Uterus (tissue), 2 donors: ENCODE measurements around the gene RNF19B.

Experiments
- CTCF ChIP-seq, 4 experiments: fragments of 200-600 bp in 2 of 4; fragments of 450-650 bp in 2 of 4; sonication (generic) in 2 of 4; IDR thresholded peaks; one replicate each; pipeline ENCODE4 v1.5.1; 2016 to 2019; ENCODE audit warnings: antibody characterized with exemption in 4 of 4, mild to moderate bottlenecking in 2 of 4, moderate library complexity in 1 of 4
- POLR2A ChIP-seq, 2 donors: fragments of 450-650 bp; IDR thresholded peaks; one replicate each; pipeline ENCODE4 v1.6.1; 2016; ENCODE audit warnings: antibody characterized with exemption in 2 of 2, mild to moderate bottlenecking in 1 of 2, moderate library complexity in 1 of 2

GRCh38 chr1:32897082-32898049 lies 67.2 kb downstream of the RNF19B start:
- TF ChIP-seq POLR2A (IDR thresholded peaks at IDR 0.05) (no peak), CTCF (IDR thresholded peaks at IDR 0.05) (no peak)
